Measurements from ENCODE around the gene IL11RA.
A peak's percentile ranks its signal among the peaks of the same experiment; 100 is the strongest.

IL11RA gene

DNA sequence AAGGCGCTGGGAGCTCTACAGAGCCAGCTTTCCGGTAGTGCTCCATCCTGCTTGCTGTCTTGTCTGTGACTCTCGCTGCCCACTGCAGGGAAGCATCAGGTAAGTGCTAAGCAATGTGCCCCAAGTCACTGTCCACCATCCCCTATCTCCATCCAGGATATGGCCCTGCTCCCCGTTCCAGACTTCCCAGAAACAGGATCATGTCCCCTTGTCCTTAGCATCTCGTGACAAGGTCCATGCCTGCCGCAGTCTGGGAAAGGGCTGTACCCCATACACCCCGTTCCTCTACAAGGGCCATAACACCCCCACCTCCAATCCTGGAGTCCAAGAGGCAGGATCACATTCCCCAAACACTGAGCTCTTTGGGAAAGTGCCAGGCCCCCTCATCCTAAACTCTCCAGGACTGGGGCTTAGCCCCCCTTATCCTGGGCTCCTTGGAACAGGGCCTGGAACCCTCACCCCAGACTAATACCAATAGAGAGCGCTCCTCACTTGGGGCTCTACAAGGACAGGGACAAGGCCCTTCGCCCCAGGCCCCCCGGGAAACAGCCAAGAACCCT is 40.7 kb upstream of the IL11RA start:
- DNase-seq (ENCODE audit: low spot score): no peak
- no peak for TF ChIP-seq CTCF (IDR thresholded peaks at IDR 0.05; ENCODE audit: extremely low read depth, insufficient read depth, missing control alignments)
- in situ Hi-C loops (cut with MboI; ENCODE audit: low pct_unique_long_range_greater_than_20kb, low sequenced_read_pairs, unreplicated experiment): no loop called here

GRCh38 chr9:34611811-34612787 is 39.9 kb upstream of the IL11RA start, which contains the start of gene RPP25L:
Gene RPP25L, minus strand, starts transcription at chr9:34612097. Its CDS starts 801 bp downstream, at chr9:34611296.
- DNase-seq (ENCODE audit: low spot score): peak; percentile 96
- no peak for TF ChIP-seq CTCF (IDR thresholded peaks at IDR 0.05; ENCODE audit: extremely low read depth, insufficient read depth, missing control alignments)
- in situ Hi-C loops (cut with MboI; ENCODE audit: low pct_unique_long_range_greater_than_20kb, low sequenced_read_pairs, unreplicated experiment): no loop called here

DNA sequence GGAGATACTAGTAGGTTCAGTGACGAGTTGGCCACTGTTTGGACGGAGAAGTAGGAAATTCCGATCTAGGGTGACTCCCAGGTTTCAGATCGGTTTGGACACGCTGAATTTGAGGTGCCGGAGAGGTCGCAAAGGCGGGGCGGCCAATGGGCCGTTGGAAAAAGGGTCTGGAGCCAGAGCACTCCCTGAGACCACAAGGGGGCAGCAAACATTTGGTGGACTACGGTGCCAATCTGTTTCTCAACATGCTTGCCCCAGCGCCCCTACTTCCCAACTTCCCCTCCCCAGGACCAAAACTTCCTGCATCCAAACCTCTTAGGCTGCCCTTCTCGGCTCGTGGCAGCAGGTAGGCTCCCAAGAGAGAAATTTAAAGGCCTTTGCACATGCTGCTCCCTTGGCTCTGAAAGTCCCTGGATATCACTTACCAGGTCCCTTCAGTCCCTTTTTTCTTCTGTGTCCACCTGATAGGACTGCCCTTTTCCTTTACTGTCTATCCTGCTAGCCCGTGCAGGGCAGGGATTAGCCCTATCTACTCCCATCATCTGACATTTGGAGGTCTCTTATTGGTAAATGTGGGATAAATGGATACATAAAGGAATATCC is 39.1 kb upstream of the IL11RA start:
- in situ Hi-C loops (cut with MboI; ENCODE audit: low pct_unique_long_range_greater_than_20kb, low sequenced_read_pairs, unreplicated experiment): no loop called here
- DNase-seq (ENCODE audit: low spot score): peak; percentile 83
- TF ChIP-seq CTCF (IDR thresholded peaks at IDR 0.05; ENCODE audit: extremely low read depth, insufficient read depth, missing control alignments): peak; percentile 87

DNA sequence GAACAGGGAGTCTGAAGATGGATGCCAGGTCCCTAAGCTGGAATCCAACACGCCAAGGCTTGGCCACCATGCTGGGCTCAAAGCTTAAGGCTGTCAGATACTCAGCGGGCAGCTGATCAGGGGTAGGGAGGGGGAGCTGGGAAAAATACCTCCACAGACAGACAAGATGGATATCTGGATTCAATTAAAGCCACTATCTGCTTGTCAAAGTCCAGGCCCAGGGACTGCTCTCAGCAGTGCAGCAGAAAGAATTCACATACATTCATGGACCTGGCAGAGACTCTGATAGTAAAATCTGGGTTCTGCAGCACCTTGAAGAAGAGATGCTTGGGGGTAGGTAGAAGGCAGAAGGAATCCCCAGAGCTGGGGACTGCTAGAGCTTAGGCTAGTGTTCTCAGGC is 36.9 kb upstream of the IL11RA start:
- no peak for TF ChIP-seq CTCF (IDR thresholded peaks at IDR 0.05; ENCODE audit: extremely low read depth, insufficient read depth, missing control alignments)
- DNase-seq (ENCODE audit: low spot score): no peak
- in situ Hi-C loops (cut with MboI; ENCODE audit: low pct_unique_long_range_greater_than_20kb, low sequenced_read_pairs, unreplicated experiment): no loop called here

- no peak for TF ChIP-seq CTCF (IDR thresholded peaks at IDR 0.05; ENCODE audit: extremely low read depth, insufficient read depth, missing control alignments)
- in situ Hi-C loops (cut with MboI; ENCODE audit: low pct_unique_long_range_greater_than_20kb, low sequenced_read_pairs, unreplicated experiment): no loop called here
- DNase-seq (ENCODE audit: low spot score): peak; percentile 97
Observed at GRCh38 chr9:34620061-34620994, 31.7 kb upstream of the IL11RA start, which contains the start of gene DCTN3. Gene DCTN3, minus strand, starts transcription at chr9:34620495. Its CDS starts 31 bp downstream, at chr9:34620464.

All from GM13977 (cell line).